GM20000 (cell line): ENCODE data around the gene CTR9.

Experiments
- DNase-seq: peaks from one replicate; pipeline ENCODE4 v3.0.0; 2012; ENCODE audit warnings: low spot score
- TF ChIP-seq, protein P1 (sequence below): IDR thresholded peaks from 2 replicates; pipeline ENCODE4 v1.5.1; 2012; ENCODE audit warnings: mild to moderate bottlenecking, control low read depth; ENCODE audit errors: extremely low read depth, missing control alignments

CTR9 gene

DNA sequence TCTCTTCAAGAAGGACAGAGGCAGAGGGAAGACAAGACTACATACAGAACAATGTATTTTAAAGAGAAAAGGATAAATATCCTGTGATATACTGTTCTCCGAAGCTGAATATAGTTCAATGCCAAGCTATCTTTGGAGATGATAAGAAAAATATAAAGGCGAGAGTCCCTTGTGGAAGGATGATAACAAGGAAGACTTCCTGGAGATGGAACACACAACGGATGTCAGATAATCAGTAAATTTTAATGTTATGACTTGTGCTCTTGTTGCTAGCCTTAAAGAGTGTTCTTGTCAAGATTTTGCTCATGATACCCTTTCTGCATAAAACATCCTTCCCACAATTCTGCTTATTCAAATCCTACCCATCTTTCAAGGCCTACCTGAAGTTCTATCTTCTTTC, 6.8 kb upstream of the CTR9 start:
- no peak for DNase-seq
- TF ChIP-seq, protein P1, sequence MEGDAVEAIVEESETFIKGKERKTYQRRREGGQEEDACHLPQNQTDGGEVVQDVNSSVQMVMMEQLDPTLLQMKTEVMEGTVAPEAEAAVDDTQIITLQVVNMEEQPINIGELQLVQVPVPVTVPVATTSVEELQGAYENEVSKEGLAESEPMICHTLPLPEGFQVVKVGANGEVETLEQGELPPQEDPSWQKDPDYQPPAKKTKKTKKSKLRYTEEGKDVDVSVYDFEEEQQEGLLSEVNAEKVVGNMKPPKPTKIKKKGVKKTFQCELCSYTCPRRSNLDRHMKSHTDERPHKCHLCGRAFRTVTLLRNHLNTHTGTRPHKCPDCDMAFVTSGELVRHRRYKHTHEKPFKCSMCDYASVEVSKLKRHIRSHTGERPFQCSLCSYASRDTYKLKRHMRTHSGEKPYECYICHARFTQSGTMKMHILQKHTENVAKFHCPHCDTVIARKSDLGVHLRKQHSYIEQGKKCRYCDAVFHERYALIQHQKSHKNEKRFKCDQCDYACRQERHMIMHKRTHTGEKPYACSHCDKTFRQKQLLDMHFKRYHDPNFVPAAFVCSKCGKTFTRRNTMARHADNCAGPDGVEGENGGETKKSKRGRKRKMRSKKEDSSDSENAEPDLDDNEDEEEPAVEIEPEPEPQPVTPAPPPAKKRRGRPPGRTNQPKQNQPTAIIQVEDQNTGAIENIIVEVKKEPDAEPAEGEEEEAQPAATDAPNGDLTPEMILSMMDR: no peak

DNA sequence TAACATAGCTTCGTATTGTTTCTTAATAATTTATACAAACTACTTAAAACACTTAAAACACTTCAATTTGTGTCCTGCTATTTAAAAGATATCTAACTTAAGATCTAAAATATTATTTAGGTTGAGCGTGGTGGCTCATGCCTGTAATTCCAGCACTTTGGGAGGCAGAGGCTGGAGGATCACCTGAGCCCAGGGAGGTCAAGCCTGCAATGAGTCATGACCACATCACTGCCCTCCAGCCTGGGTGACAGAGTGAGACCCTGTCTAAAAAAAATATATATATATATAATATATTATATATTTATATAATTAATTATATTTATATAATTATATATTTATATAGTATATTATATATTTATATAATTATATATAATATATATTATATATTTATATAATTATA, 4.2 kb upstream of the CTR9 start:
- TF ChIP-seq, protein P1: no peak
- DNase-seq: no peak

DNA sequence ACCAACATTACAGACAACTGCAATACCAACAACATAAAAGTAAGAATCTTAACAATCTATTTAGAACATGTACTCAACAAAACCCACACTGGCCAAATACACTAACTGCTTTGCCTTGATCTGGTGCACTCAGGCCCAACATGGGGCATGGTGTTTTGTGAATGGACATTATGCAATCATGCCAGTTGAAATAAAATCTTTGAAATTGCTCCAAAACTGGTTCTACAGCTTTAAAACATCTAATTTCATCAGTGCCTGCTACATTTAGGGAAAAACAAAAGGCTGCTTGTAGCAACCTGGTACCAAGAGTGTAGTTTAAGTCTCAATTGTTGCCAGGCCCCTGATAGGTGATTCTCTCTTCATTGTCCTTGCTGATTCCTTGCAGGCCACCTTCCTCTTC, 3.3 kb upstream of the CTR9 start:
- DNase-seq: no peak
- TF ChIP-seq, protein P1: no peak

DNA sequence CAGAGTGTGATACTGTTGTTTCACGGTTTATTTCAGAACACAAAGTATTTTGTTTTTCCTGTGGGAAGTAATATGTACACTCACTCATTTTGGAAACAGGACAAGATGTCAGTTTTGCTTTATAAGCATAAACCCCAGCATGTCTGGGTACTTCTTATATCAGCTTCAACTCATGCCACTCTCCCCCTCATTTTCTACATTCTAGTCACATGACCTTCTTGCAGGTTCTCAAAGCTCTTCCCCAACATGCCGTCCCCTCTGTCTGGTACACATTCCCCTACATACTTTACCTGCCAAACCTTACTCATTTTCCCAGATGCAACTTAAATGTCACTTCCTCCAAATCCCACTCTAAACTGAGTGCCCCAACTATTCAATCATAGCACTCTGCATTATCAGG, 1.6 kb upstream of the CTR9 start:
- TF ChIP-seq, protein P1: no peak
- DNase-seq: no peak

DNA sequence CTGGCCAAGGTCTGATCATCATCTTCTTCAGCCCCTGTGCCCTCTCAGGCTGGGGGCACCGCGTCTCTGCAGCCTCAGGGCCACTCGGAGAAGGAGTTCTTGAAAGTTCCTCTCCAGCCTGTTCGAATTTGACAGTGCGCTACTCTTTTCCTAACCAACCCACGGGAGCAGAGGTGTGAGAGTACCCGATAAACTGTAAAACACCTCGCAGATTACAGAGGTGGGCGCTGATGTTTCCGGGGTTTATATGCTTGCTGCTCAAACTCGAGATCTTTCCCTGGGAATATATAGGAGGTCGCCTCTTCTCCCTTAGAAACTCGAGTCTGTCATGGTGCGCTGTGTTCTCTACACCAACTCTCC, 515 bp downstream of the CTR9 start:
- DNase-seq: no peak
- TF ChIP-seq, protein P1: no peak

DNA sequence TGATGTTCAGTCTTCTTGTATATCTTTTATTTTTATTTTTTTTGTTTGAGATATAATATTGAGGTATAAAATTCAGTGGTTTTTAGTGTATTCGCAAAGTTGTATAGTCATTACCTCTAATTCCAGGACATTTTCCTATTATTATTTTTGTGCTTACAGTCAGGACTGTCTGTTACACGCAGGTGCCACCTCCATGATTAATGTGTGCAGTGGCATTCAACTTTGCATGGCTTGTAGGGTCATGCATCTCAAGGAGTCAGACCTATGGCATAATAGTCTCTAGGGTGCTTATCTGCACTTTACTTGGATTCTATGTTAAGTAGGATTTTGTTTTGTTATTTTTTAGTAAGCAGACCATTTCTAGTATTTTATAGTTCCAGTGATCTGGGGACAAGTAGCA, 1.0 kb downstream of the CTR9 start:
- DNase-seq: no peak
- TF ChIP-seq, protein P1: no peak

DNA sequence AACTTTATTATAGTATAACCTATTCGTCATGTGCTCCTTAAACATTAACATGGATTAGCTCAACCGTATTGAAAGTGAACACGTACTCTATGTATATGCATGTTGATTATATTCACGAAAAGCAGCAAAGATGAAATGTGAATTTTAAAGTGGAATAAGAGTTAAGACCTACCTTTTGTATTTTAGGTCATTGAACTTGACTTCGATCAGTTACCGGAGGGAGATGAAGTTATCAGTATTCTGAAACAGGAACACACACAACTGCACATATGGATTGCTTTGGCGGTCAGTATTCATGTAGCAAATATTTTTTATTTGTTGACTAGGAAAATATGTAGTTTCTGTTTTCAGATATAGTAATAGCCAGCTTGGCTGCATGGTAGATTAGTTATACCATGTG, 1.4 kb downstream of the CTR9 start:
- TF ChIP-seq, protein P1: no peak
- no peak for DNase-seq
